H1 (cell line): Measurements from ENCODE around the gene GBX1. TPM values are rescaled to one million over a fixed set of nuclear protein-coding genes. Genes with fewer than 3 reads are reported as not detected.

ENCODE experiments used
- CTCF ChIA-PET: fragments of 300-600 bp; sonication (Branson Sonifier 250); formaldehyde crosslinking; loops from one replicate; lab custom pipeline; 2021; ENCODE audit not compliant: partially characterized antibody; lab: Charles Lee
- POLR2A ChIA-PET: fragments of 300-600 bp; sonication (Branson Sonifier 250); formaldehyde crosslinking; loops from one replicate; lab custom pipeline; 2021; ENCODE audit warnings: inconsistent platforms; ENCODE audit not compliant: partially characterized antibody; lab: Charles Lee
- DNase-seq, 2 experiments: peaks; one replicate each; pipeline versions ENCODE4 v3.0.0 to v3.0.0-alpha.2; 2010 to 2022; ENCODE audit warnings: low spot score in 2 of 2, low read depth in 1 of 2, mixed read lengths in 1 of 2
- FAIRE-seq: peaks from 2 replicates; lab custom pipeline; 2011; peaks lifted over from hg19 to GRCh38; lab: Jason Lieb, UNC
- H2AFZ ChIP-seq: 2 replicates; pipeline ENCODE4 v1.8.1; 2012; ENCODE audit warnings: low read length, inconsistent platforms
- H2AK5ac ChIP-seq: 2 replicates; pipeline ENCODE4 v1.6.1; 2013; ENCODE audit warnings: low read depth, low read length
- H2BK120ac ChIP-seq: replicated peaks from 2 replicates; pipeline ENCODE3; 2013; ENCODE audit warnings: low read depth, low read length, inconsistent platforms
- H2BK12ac ChIP-seq: 2 replicates; pipeline ENCODE4 v1.6.1; 2013; ENCODE audit warnings: low read depth, low read length
- H2BK15ac ChIP-seq: 2 replicates; pipeline ENCODE4 v1.6.1; 2013; ENCODE audit warnings: low read length
- H2BK20ac ChIP-seq: 2 replicates; pipeline ENCODE4 v1.6.1; 2013; ENCODE audit warnings: low read length
- H2BK5ac ChIP-seq: 2 replicates; pipeline ENCODE4 v1.6.1; 2013; ENCODE audit warnings: low read depth, low read length
- H3K14ac ChIP-seq: 2 replicates; pipeline ENCODE4 v1.6.1; 2013; ENCODE audit warnings: inconsistent platforms; ENCODE audit not compliant: insufficient read length
- H3K18ac ChIP-seq: 2 replicates; pipeline ENCODE4 v1.6.1; 2013; ENCODE audit warnings: low read length; ENCODE audit errors: extremely low read depth
- H3K23ac ChIP-seq: 2 replicates; pipeline ENCODE4 v1.6.1; 2013; ENCODE audit warnings: inconsistent platforms; ENCODE audit not compliant: insufficient read length
- H3K23me2 ChIP-seq: 2 replicates; pipeline ENCODE4 v1.6.1; 2013; ENCODE audit warnings: low read depth, low read length
- H3K27ac ChIP-seq: 2 replicates; pipeline ENCODE4 v1.6.1; 2011; ENCODE audit warnings: low read depth, low read length, inconsistent platforms
- H3K27me3 ChIP-seq, 4 experiments: replicated peaks in 1 of 4; 1 replicate in 1 of 4; 2 replicates in 3 of 4; pipeline versions ENCODE4 v1.6.1 to v1.8.1; 2011 to 2013; ENCODE audit warnings: low read length in 3 of 4, mild to moderate bottlenecking in 3 of 4, inconsistent platforms in 2 of 4, mixed read lengths in 2 of 4, moderate library complexity in 1 of 4; ENCODE audit not compliant: control insufficient read depth in 3 of 4, insufficient read depth in 3 of 4; ENCODE audit errors: extremely low read depth in 1 of 4
- H3K36me3 ChIP-seq, 4 experiments: 2 replicates each; pipeline versions ENCODE4 v1.6.1 to v1.8.1; 2011 to 2013; ENCODE audit warnings: mild to moderate bottlenecking in 4 of 4, low read length in 3 of 4, moderate library complexity in 2 of 4, control low read depth in 1 of 4, inconsistent platforms in 1 of 4; ENCODE audit not compliant: insufficient read depth in 4 of 4, control insufficient read depth in 2 of 4
- H3K4ac ChIP-seq: replicated peaks from 2 replicates; pipeline ENCODE3; 2013; ENCODE audit warnings: low read length, low read depth, mixed read lengths, inconsistent platforms; ENCODE audit not compliant: insufficient read length
- H3K4me1 ChIP-seq, 4 experiments: replicated peaks in 1 of 4; 1 replicate in 1 of 4; 2 replicates in 3 of 4; pipeline versions ENCODE4 v1.6.1 to v1.8.1; 2011 to 2013; ENCODE audit warnings: low read length in 3 of 4, inconsistent platforms in 2 of 4, mixed read lengths in 1 of 4; ENCODE audit not compliant: insufficient read depth in 4 of 4, control insufficient read depth in 3 of 4
- H3K4me2 ChIP-seq, 2 experiments: 2 replicates each; pipeline versions ENCODE4 v1.6.1 to v1.8.1; 2011 to 2013; ENCODE audit warnings: low read depth in 2 of 2, low read length in 2 of 2, control low read depth in 1 of 2, inconsistent platforms in 1 of 2, mild to moderate bottlenecking in 1 of 2; ENCODE audit not compliant: insufficient read depth in 1 of 2
- H3K4me3 ChIP-seq, 4 experiments: fragments of 200-600, 300-600 bp in 1 of 4; sonication (generic), shearing (Covaris generic), sonication (Bioruptor Twin) in 1 of 4; 2 replicates each; pipeline versions ENCODE4 v1.5.1 to v1.8.1; 2011 to 2016; ENCODE audit warnings: low read length in 4 of 4, low read depth in 3 of 4, control low read depth in 2 of 4, inconsistent platforms in 2 of 4, mild to moderate bottlenecking in 2 of 4, mixed read lengths in 1 of 4, moderate library complexity in 1 of 4; ENCODE audit not compliant: insufficient read depth in 2 of 4; ENCODE audit errors: extremely low read depth in 1 of 4
- H3K56ac ChIP-seq: replicated peaks from 2 replicates; pipeline ENCODE3; 2013; ENCODE audit warnings: low read depth, mild to moderate bottlenecking, mixed read lengths, low read length, inconsistent platforms; ENCODE audit not compliant: insufficient read length
- H3K79me1 ChIP-seq: 2 replicates; pipeline ENCODE4 v1.6.1; 2013; ENCODE audit warnings: low read depth, low read length, control low read depth
- H3K79me2 ChIP-seq, 2 experiments: 2 replicates each; pipeline versions ENCODE4 v1.6.1 to v1.8.1; 2012 to 2013; ENCODE audit warnings: low read length in 2 of 2, mild to moderate bottlenecking in 2 of 2, inconsistent platforms in 1 of 2; ENCODE audit not compliant: insufficient read depth in 2 of 2, control insufficient read depth in 1 of 2
- H3K9ac ChIP-seq, 4 experiments: replicated peaks in 1 of 4; 1 replicate in 1 of 4; 2 replicates in 3 of 4; pipeline versions ENCODE4 v1.6.1 to v1.8.1; 2011 to 2013; ENCODE audit warnings: low read depth in 3 of 4, low read length in 3 of 4, control low read depth in 2 of 4, mild to moderate bottlenecking in 2 of 4, moderate library complexity in 2 of 4, inconsistent platforms in 1 of 4; ENCODE audit errors: extremely low read depth in 1 of 4
- H3K9me3 ChIP-seq, 2 experiments: 2 replicates each; pipeline versions ENCODE4 v1.6.1 to v1.8.1; 2012 to 2013; ENCODE audit warnings: mild to moderate bottlenecking in 2 of 2, moderate library complexity in 2 of 2, control low read depth in 1 of 2, inconsistent platforms in 1 of 2, low read depth in 1 of 2, low read length in 1 of 2, mixed read lengths in 1 of 2; ENCODE audit not compliant: insufficient read depth in 2 of 2
- H4K20me1 ChIP-seq, 2 experiments: replicated peaks in 1 of 2; 2 replicates each; pipeline versions ENCODE3 to v1.8.1; 2011 to 2013; ENCODE audit warnings: inconsistent platforms in 2 of 2, low read length in 2 of 2, mild to moderate bottlenecking in 1 of 2; ENCODE audit not compliant: insufficient read depth in 2 of 2, control insufficient read depth in 1 of 2
- H4K5ac ChIP-seq: 2 replicates; pipeline ENCODE4 v1.6.1; 2013; ENCODE audit warnings: low read length, low read depth, mixed read lengths, inconsistent platforms; ENCODE audit not compliant: insufficient read length
- H4K8ac ChIP-seq: 2 replicates; pipeline ENCODE4 v1.8.0; 2013; ENCODE audit warnings: mild to moderate bottlenecking, moderate library complexity, low read length, inconsistent platforms; ENCODE audit not compliant: insufficient read depth; ENCODE audit errors: extremely low read depth
- H4K91ac ChIP-seq: replicated peaks from 2 replicates; pipeline ENCODE3; 2013; ENCODE audit warnings: low read length, mixed read lengths, inconsistent platforms; ENCODE audit not compliant: insufficient read length
- CBX8 ChIP-seq: fragments of 300-800, 300-1000 bp; sonication (generic); IDR thresholded peaks from 2 replicates; pipeline ENCODE4 v1.7.1; 2016; ENCODE audit warnings: low read depth, low read length, borderline replicate concordance
- CTBP2 ChIP-seq: IDR thresholded peaks from 2 replicates; pipeline ENCODE4 v1.7.0; 2011; ENCODE audit warnings: borderline replicate concordance, mild to moderate bottlenecking, moderate library complexity, mixed read lengths, low read length; ENCODE audit not compliant: insufficient read depth, insufficient read length
- EZH2 ChIP-seq: fragments of 200-600 bp; sonication (generic); IDR thresholded peaks from 2 replicates; pipeline ENCODE4 v1.7.1; 2012; ENCODE audit warnings: low read depth, mild to moderate bottlenecking, moderate library complexity, low read length, inconsistent platforms; ENCODE audit not compliant: severe bottlenecking
- POLR2AphosphoS5 ChIP-seq: IDR thresholded peaks from 2 replicates; pipeline ENCODE4 v1.6.1; 2011; ENCODE audit warnings: low read depth, low read length
- RAD21 ChIP-seq, 2 experiments: IDR thresholded peaks in 1 of 2; conservative IDR thresholded peaks in 1 of 2; 2 replicates each; pipeline ENCODE4 v1.6.1; 2011; ENCODE audit warnings: low read depth in 2 of 2, low read length in 2 of 2, improper control_type of control experiment in 1 of 2, inconsistent platforms in 1 of 2, mild to moderate bottlenecking in 1 of 2, moderate library complexity in 1 of 2
- SP4 ChIP-seq: IDR thresholded peaks from 2 replicates; pipeline ENCODE4 v1.6.1; 2012; ENCODE audit warnings: low read length, inconsistent platforms
- TAF7 ChIP-seq: optimal IDR thresholded peaks from 2 replicates; pipeline ENCODE3; 2011; ENCODE audit warnings: low read depth, mild to moderate bottlenecking, inconsistent platforms, low read length, moderate library complexity, borderline replicate concordance
- WGBS, 2 experiments: shearing (Covaris generic) in 1 of 2; methylation state at CpG; one replicate each; pipeline versions ENCODE4 v1.1.6 to v1.1.7; 2013 to 2015; ENCODE audit warnings: low lambda C conversion rate in 2 of 2, mixed read lengths in 2 of 2, inconsistent platforms in 1 of 2, low coverage in 1 of 2, missing lambda C conversion rate in 1 of 2; ENCODE audit not compliant: insufficient replicate concordance in 2 of 2, insufficient coverage in 1 of 2, insufficient read length in 1 of 2; ENCODE audit errors: extremely low coverage in 1 of 2, missing lambda C conversion rate in 1 of 2; 5-methylcytosine and 5-hydroxymethylcytosine counted together
- polyA plus RNA-seq, 7 experiments: library from polyadenylated mRNA; depleted of rRNA in 3 of 7; stranded (reverse) in 5 of 7; unstranded in 2 of 7; fragments of >200 nt in 5 of 7; fragments of 200-250 nt in 2 of 7; gene quantifications; 1 replicate in 5 of 7; 2 replicates in 1 of 7; 4 replicates in 1 of 7; pipeline versions ENCODE4 v1.2.1 to v1.2.3, GENCODE V29; 2011 to 2013; ENCODE audit warnings: missing spikeins in 2 of 7, mixed read lengths in 2 of 7
- total RNA-seq: library from RNA; stranded (reverse); fragmentation: NEBNext Ultra II Directional; extraction: Animal tissue kit (Norgen Biotek cat#: 25700); gene quantifications from 2 replicates; pipeline ENCODE4 v1.2.1, GENCODE V29; 2021

The GBX1 gene
- total and polyA plus RNA-seq, 2 of the 8 experiments (the other 6 are each of a cell fraction or from before 2014, with no cell fraction given): not detected

- H2BK20ac ChIP-seq: no peak overlapping the region
- H3K9me3 ChIP-seq: no peaks in the 10 kb centered on the region
- H2BK12ac ChIP-seq: no peak overlapping the region
- H2AK5ac ChIP-seq: no peak overlapping the region
- H3K27ac ChIP-seq: no peak overlapping the region
- H3K9ac ChIP-seq: no peak overlapping the region
- H3K79me2 ChIP-seq: no peaks in the 10 kb centered on the region
- H4K8ac ChIP-seq: no peak overlapping the region; the same call in 1 of the 2 replicates
- peaks cover 8 to 24% of the 10 kb centered on the region in 2 experiments for H4K20me1 ChIP-seq
- 94% methylated on average over 20 of the region's 28 CpGs; no CpG with 5 or more reads in 1 of the 2 experiments for WGBS, 2 experiments
- ChIA-PET CTCF (interaction anchor here (0.6 to 11.7 kb wide), 13 partner anchors 11 to 331 kb away, joined by 3 to 197 read pairs (median 3); no protein-coding TSS in a partner anchor), POLR2A (interaction anchor here (0.7 to 1.2 kb wide), 3 partner anchors 10 to 111 kb away, joined by 3 read pairs; no protein-coding TSS in a partner anchor)
- H3K18ac ChIP-seq: no peak overlapping the region
- no peak overlapping the region for H3K23ac ChIP-seq
- H4K5ac ChIP-seq: no peak overlapping the region
- no peak overlapping the region for H2BK5ac ChIP-seq
- no peak for FAIRE-seq
- no peak overlapping the region for H4K91ac ChIP-seq
- H3K79me1 ChIP-seq: no peaks in the 10 kb centered on the region
- H3K27me3 ChIP-seq: peaks cover 0 to 13% (median 4%) of the 10 kb centered on the region in 4 experiments; a peak in 5 of 7 replicates
- no peak overlapping the region for H3K4me3 ChIP-seq
- H2AFZ ChIP-seq: no peak overlapping the region
- DNase-seq: no peak
- H2BK120ac ChIP-seq: no peak overlapping the region
- H3K4me2 ChIP-seq: no peak overlapping the region
- no peak overlapping the region for H2BK15ac ChIP-seq
- no peak overlapping the region for H3K56ac ChIP-seq
- peaks cover 0 to 5% (median 2%) of the 10 kb centered on the region in 4 experiments; a peak in 4 of 8 replicates for H3K36me3 ChIP-seq
- H3K4me1 ChIP-seq: peaks cover 0 to 14% (median 7%) of the 10 kb centered on the region in 4 experiments; a peak in 6 of 7 replicates
- no peak overlapping the region for H3K14ac ChIP-seq
- H3K23me2 ChIP-seq: peaks cover 5% of the 10 kb centered on the region; the same call in 1 of the 2 replicates
- no peak overlapping the region for H3K4ac ChIP-seq
- no peak for TF ChIP-seq EZH2
- TF ChIP-seq CTBP2: no peak
- TF ChIP-seq POLR2AphosphoS5: no peak
- TF ChIP-seq SP4: no peak
- no peak for TF ChIP-seq TAF7
- no peak for TF ChIP-seq CBX8
- no peak for TF ChIP-seq RAD21 (IDR thresholded peaks at IDR 0.05 in 1 of 2, conservative IDR thresholded peaks at IDR 0.05 in 1 of 2; ENCODE audit: low read depth in 2 of 2, low read length in 2 of 2)
Measured at GRCh38 chr7:151129117-151129959, 38.2 kb downstream of the GBX1 start.
